SK-N-SH (cell line): ENCODE measurements around the gene TAF1A. TPM values are rescaled to one million over a fixed set of nuclear protein-coding genes. Genes with fewer than 3 reads are reported as not detected.

Source experiments
- CTCF ChIA-PET: fragments of 300-600, 350-600 bp; formaldehyde crosslinking; extraction: SDS; loops from one replicate; lab custom pipeline; 2021; lab: Yijun Ruan, JAX
- POLR2A ChIA-PET: fragments of 350-600 bp; sonication (Branson Sonifier 250); formaldehyde crosslinking; extraction: SDS; loops from one replicate; lab custom pipeline; 2020; ENCODE audit warnings: antibody characterized with exemption, inconsistent platforms; lab: Yijun Ruan, JAX
- DNase-seq: peaks from one replicate; pipeline ENCODE4 v3.0.0; 2012
- H2AFZ ChIP-seq: fragments of 200-600 bp; sonication (generic); 2 replicates; pipeline ENCODE4 v1.8.1; 2016; ENCODE audit warnings: antibody characterized with exemption, mild to moderate bottlenecking, low read depth
- H3F3A ChIP-seq: fragments of 200-600 bp; sonication (generic); replicated peaks from 2 replicates; pipeline ENCODE3; 2016; ENCODE audit warnings: antibody characterized with exemption, mild to moderate bottlenecking; ENCODE audit not compliant: insufficient read depth
- H3K27ac ChIP-seq, 2 experiments: fragments of 200-500 bp in 1 of 2; fragments of 200-600 bp in 1 of 2; sonication (Bioruptor generic) in 1 of 2; sonication (generic), shearing (Covaris generic) in 1 of 2; 2 replicates each; pipeline versions ENCODE4 v1.5.1 to v1.6.1; 2014 to 2016; ENCODE audit warnings: low read depth in 2 of 2, inconsistent platforms in 1 of 2, low read length in 1 of 2, mild to moderate bottlenecking in 1 of 2, mixed read lengths in 1 of 2
- H3K27me3 ChIP-seq: fragments of 200-600 bp; sonication (generic), shearing (Covaris generic); 2 replicates; pipeline ENCODE4 v1.6.1; 2016; ENCODE audit warnings: mixed run types; ENCODE audit not compliant: insufficient read depth
- H3K36me3 ChIP-seq, 2 experiments: fragments of 200-500 bp in 1 of 2; fragments of 200-600 bp in 1 of 2; sonication (Bioruptor generic) in 1 of 2; sonication (generic) in 1 of 2; replicated peaks in 1 of 2; 2 replicates each; pipeline versions ENCODE3 to v1.5.1; 2014 to 2016; ENCODE audit warnings: low read length in 1 of 2, mild to moderate bottlenecking in 1 of 2; ENCODE audit not compliant: insufficient read depth in 2 of 2, control insufficient read depth in 1 of 2
- H3K4me1 ChIP-seq, 2 experiments: fragments of 200-500 bp in 1 of 2; fragments of 200-600 bp in 1 of 2; sonication (Bioruptor generic) in 1 of 2; sonication (generic), shearing (Covaris generic) in 1 of 2; 2 replicates each; pipeline versions ENCODE4 v1.5.1 to v1.6.1; 2014 to 2016; ENCODE audit warnings: low read depth in 1 of 2, low read length in 1 of 2, mixed run types in 1 of 2; ENCODE audit not compliant: insufficient read depth in 2 of 2, control insufficient read depth in 1 of 2
- H3K4me2 ChIP-seq: fragments of 200-600 bp; sonication (generic), shearing (Covaris generic); 2 replicates; pipeline ENCODE4 v1.6.1; 2017; ENCODE audit warnings: mixed run types
- H3K4me3 ChIP-seq, 2 experiments: fragments of 200-500 bp in 1 of 2; fragments of 200-600 bp in 1 of 2; sonication (Bioruptor generic) in 1 of 2; sonication (generic), shearing (Covaris generic) in 1 of 2; 2 replicates each; pipeline versions ENCODE4 v1.5.1 to v1.8.1; 2014 to 2016; ENCODE audit warnings: low read depth in 2 of 2, inconsistent platforms in 1 of 2, low read length in 1 of 2, mild to moderate bottlenecking in 1 of 2, mixed read lengths in 1 of 2, moderate library complexity in 1 of 2
- H3K79me2 ChIP-seq: fragments of 200-600 bp; sonication (generic); 2 replicates; pipeline ENCODE4 v1.8.1; 2017; ENCODE audit warnings: mild to moderate bottlenecking; ENCODE audit not compliant: insufficient read depth
- H3K9ac ChIP-seq: fragments of 200-600 bp; sonication (generic); 2 replicates; pipeline ENCODE4 v1.6.1; 2017; ENCODE audit warnings: mixed run types
- H3K9me2 ChIP-seq: fragments of 200-600 bp; sonication (generic); 2 replicates; pipeline ENCODE4 v1.6.1; 2017; ENCODE audit warnings: mixed run types
- H3K9me3 ChIP-seq: fragments of 200-600 bp; sonication (generic); 2 replicates; pipeline ENCODE4 v1.6.1; 2017; ENCODE audit warnings: mixed run types, mild to moderate bottlenecking, moderate library complexity
- H4K20me1 ChIP-seq: fragments of 200-600 bp; sonication (generic); 2 replicates; pipeline ENCODE4 v1.6.1; 2017; ENCODE audit warnings: mild to moderate bottlenecking, mixed run types; ENCODE audit not compliant: insufficient read depth
- CTCF ChIP-seq: fragments of 200-600 bp; sonication (generic); IDR thresholded peaks from 2 replicates; pipeline ENCODE4 v1.6.1; 2017; ENCODE audit warnings: antibody characterized with exemption, mild to moderate bottlenecking, moderate library complexity
- EP300 ChIP-seq, 2 experiments: IDR thresholded peaks; 2 replicates each; pipeline versions ENCODE4 v1.4.0 to v1.6.1; 2012; ENCODE audit warnings: borderline replicate concordance in 1 of 2, low read depth in 1 of 2, low read length in 1 of 2
- FOXM1 ChIP-seq: IDR thresholded peaks from 2 replicates; pipeline ENCODE4 v1.4.0; 2012; ENCODE audit warnings: low read depth, mild to moderate bottlenecking
- GABPA ChIP-seq: IDR thresholded peaks from 2 replicates; pipeline ENCODE4 v1.4.0; 2012; ENCODE audit warnings: low read depth, mild to moderate bottlenecking
- GATA2 ChIP-seq: sonication (generic); formaldehyde crosslinking; IDR thresholded peaks from 2 replicates; pipeline ENCODE4 v1.5.0; 2020; ENCODE audit warnings: mild to moderate bottlenecking, missing genetic modification reagents
- IRF3 ChIP-seq: fragments of 150-350 bp; IDR thresholded peaks from 2 replicates; pipeline ENCODE4 v1.6.1; 2016; ENCODE audit warnings: mild to moderate bottlenecking, low read depth, low read length
- JUND ChIP-seq: IDR thresholded peaks from 2 replicates; pipeline ENCODE4 v1.4.0; 2012
- MEF2A ChIP-seq: IDR thresholded peaks from 2 replicates; pipeline ENCODE4 v1.4.0; 2012; ENCODE audit warnings: low read depth, borderline replicate concordance
- MXI1 ChIP-seq: IDR thresholded peaks from 2 replicates; pipeline ENCODE4 v1.6.1; 2012; ENCODE audit warnings: mild to moderate bottlenecking, low read depth, low read length, improper control_type of control experiment
- NRF1 ChIP-seq: IDR thresholded peaks from 2 replicates; pipeline ENCODE4 v1.6.1; 2012; ENCODE audit warnings: low read depth, mild to moderate bottlenecking, low read length
- POLR2AphosphoS5 ChIP-seq: IDR thresholded peaks from 2 replicates; pipeline ENCODE4 v1.6.1; 2012; ENCODE audit warnings: low read depth, low read length
- RCOR1 ChIP-seq: fragments of 150-350 bp; IDR thresholded peaks from 2 replicates; pipeline ENCODE4 v1.6.1; 2017; ENCODE audit warnings: antibody characterized with exemption, low read length
- RFX5 ChIP-seq: IDR thresholded peaks from 2 replicates; pipeline ENCODE4 v1.6.1; 2012; ENCODE audit warnings: mild to moderate bottlenecking, improper control_type of control experiment, low read length
- RXRA ChIP-seq: IDR thresholded peaks from 2 replicates; pipeline ENCODE4 v1.4.0; 2012; ENCODE audit warnings: low read depth, mild to moderate bottlenecking, borderline replicate concordance
- SIN3A ChIP-seq: IDR thresholded peaks from 2 replicates; pipeline ENCODE4 v1.6.1; 2012; ENCODE audit warnings: low read depth, mild to moderate bottlenecking, low read length, moderate library complexity, borderline replicate concordance
- SMC3 ChIP-seq: IDR thresholded peaks from 2 replicates; pipeline ENCODE4 v1.6.1; 2012; ENCODE audit warnings: low read depth, low read length, improper control_type of control experiment
- TEAD4 ChIP-seq: IDR thresholded peaks from 2 replicates; pipeline ENCODE4 v1.4.0; 2012; ENCODE audit warnings: mild to moderate bottlenecking, borderline replicate concordance; ENCODE audit not compliant: insufficient read depth
- YY1 ChIP-seq: IDR thresholded peaks from 2 replicates; pipeline ENCODE4 v1.4.0; 2012; ENCODE audit warnings: low read depth, mild to moderate bottlenecking
- ZBTB33 ChIP-seq: IDR thresholded peaks from 2 replicates; pipeline ENCODE4 v1.4.0; 2012; ENCODE audit warnings: low read depth, borderline replicate concordance
- WGBS: methylation state at CpG from one replicate; pipeline ENCODE4 v1.1.6; 2017; ENCODE audit warnings: low lambda C conversion rate; 5-methylcytosine and 5-hydroxymethylcytosine counted together
- polyA plus RNA-seq, 3 experiments: library from polyadenylated mRNA; depleted of rRNA; stranded (reverse); fragments of >200 nt; gene quantifications; 2 replicates each; pipeline ENCODE4 v1.2.3, GENCODE V29; 2012
- TF ChIP-seq, protein P1 (sequence below): IDR thresholded peaks from 2 replicates; pipeline ENCODE4; 2012

Gene TAF1A
- polyA plus RNA-seq, 1 of the 3 experiments (the other 2 are of a cell fraction), result 4.6 TPM

DNA sequence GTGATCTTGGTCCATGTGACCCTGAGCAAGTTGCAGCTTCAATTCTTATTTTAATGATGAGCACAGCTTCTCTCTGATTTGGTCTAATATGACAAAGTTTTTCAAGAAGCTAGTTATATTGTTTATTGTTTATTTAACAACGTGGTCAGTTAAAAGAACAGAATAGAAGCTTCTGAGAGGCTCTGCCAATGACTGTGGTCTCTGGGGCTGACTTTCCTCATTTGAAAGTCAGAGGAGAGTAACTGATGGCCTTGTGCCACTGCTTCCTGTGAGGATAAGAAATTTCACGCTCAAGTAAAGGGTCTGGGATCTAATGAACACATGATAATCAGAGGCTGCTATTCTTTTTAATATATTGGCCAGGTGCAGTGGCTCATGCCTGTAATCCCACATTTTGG lies 49.1 kb downstream of the TAF1A start:
- Histone ChIP-seq H3F3A (peaks cover 3% of the 10 kb centered on the region), H3K4me2 (no peak overlapping the region), H4K20me1 (no peaks in the 10 kb centered on the region), H3K27me3 (no peaks in the 10 kb centered on the region), H3K9ac (no peak overlapping the region), H3K9me3 (no peaks in the 10 kb centered on the region), H3K79me2 (no peaks in the 10 kb centered on the region), H3K4me3 (no peak overlapping the region), H2AFZ (no peak overlapping the region), H3K9me2 (no peaks in the 10 kb centered on the region), H3K4me1 (peaks cover 0 to 5% of the 10 kb centered on the region in 2 experiments; a peak in 1 of 4 replicates), H3K27ac (no peak overlapping the region), H3K36me3 (no peaks in the 10 kb centered on the region)
- TF ChIP-seq, protein P1, sequence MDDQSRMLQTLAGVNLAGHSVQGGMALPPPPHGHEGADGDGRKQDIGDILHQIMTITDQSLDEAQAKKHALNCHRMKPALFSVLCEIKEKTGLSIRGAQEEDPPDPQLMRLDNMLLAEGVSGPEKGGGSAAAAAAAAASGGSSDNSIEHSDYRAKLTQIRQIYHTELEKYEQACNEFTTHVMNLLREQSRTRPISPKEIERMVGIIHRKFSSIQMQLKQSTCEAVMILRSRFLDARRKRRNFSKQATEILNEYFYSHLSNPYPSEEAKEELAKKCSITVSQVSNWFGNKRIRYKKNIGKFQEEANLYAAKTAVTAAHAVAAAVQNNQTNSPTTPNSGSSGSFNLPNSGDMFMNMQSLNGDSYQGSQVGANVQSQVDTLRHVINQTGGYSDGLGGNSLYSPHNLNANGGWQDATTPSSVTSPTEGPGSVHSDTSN, result no peak
- TF ChIP-seq JUND (no peak), EP300 (IDR thresholded peaks at IDR 0.05; ENCODE audit: borderline replicate concordance in 1 of 2, low read depth in 1 of 2, low read length in 1 of 2) (no peak), RCOR1 (no peak), SIN3A (no peak), POLR2AphosphoS5 (no peak), MEF2A (no peak), TEAD4 (no peak)
- ChIA-PET CTCF (no interaction called here), POLR2A (no interaction called here)
- WGBS, result 52% methylated on average over 2 of the region's 2 CpGs
- no peak for DNase-seq

DNA sequence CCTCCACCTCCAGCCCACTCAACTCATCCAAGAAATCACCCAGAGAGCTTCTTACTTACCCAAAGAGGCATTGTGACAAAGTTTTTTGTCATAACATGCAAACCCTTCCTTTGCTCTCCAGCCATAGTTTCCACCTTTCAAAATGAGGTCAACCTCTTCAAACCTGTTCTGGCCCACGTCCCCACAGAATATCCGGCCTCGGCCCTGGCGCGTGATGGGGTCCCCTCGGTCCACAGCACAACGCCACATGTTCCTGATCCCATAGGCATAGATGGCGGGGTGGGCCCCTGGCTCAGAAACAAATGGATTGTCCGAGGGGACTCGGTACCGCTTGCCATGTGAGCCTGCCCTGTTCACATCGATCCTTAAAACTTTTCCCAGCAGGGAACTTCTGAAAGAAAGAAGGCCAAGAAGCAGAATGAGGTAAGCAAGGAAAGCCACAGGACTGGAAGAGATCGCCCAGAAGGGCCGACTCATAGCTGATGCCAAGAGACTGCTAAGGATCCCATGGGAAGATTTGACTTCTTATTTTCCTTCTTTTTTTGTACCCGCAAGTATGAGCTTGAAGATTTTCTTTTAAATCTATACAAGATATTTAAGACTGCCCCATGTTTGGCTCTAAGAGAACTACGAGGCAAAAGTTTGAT lies 49.7 kb downstream of the TAF1A start:
- ChIA-PET POLR2A (no interaction called here), CTCF (no interaction called here)
- H3K27me3 ChIP-seq, result no peaks in the 10 kb centered on the region
- no peak overlapping the region for H3K4me2 ChIP-seq
- H3K4me3 ChIP-seq, result no peak overlapping the region
- no peaks in the 10 kb centered on the region for H3K79me2 ChIP-seq
- DNase-seq, result no peak
- TF ChIP-seq GATA2, result no peak
- no peak for TF ChIP-seq CTCF
- no peak for TF ChIP-seq SIN3A
- TF ChIP-seq FOXM1, result no peak
- no peak for TF ChIP-seq IRF3
- TF ChIP-seq ZBTB33, result no peak
- no peak for TF ChIP-seq YY1
- TF ChIP-seq RXRA, result no peak
- no peak for TF ChIP-seq MXI1
- no peak for TF ChIP-seq NRF1
- no peak for TF ChIP-seq RFX5
- TF ChIP-seq SMC3, result no peak
- TF ChIP-seq POLR2AphosphoS5, result no peak
- TF ChIP-seq, protein P1, result no peak
- TF ChIP-seq RCOR1, result no peak
- no peak for TF ChIP-seq GABPA
- H3K27ac ChIP-seq, result no peak overlapping the region
- no peaks in the 10 kb centered on the region for H3K9me2 ChIP-seq
- H3F3A ChIP-seq, result peaks cover 3% of the 10 kb centered on the region
- 87% methylated on average over 16 of the region's 16 CpGs for WGBS
- no peaks in the 10 kb centered on the region for H4K20me1 ChIP-seq
- H3K36me3 ChIP-seq, result no peaks in the 10 kb centered on the region
- no peak overlapping the region for H3K9ac ChIP-seq
- no peak overlapping the region for H2AFZ ChIP-seq
- no peaks in the 10 kb centered on the region for H3K9me3 ChIP-seq
- H3K4me1 ChIP-seq, result peaks cover 0 to 2% of the 10 kb centered on the region in 2 experiments; a peak in 1 of 4 replicates
